Left ventricle myocardium inferior (tissue), 1 donor: Measurements from ENCODE around the gene DOCK4. TPM values are rescaled to one million over a fixed set of nuclear protein-coding genes. Genes with fewer than 3 reads are reported as not detected.

Experiments used
- DNase-seq: peaks from one replicate; pipeline ENCODE4 v3.0.0-alpha.2; 2020
- H3K27ac ChIP-seq: fragments of 200-600 bp; replicated peaks from 2 replicates; pipeline ENCODE4 v1.8.0; 2021
- H3K27me3 ChIP-seq: fragments of 200-600 bp; 2 replicates; pipeline ENCODE4 v1.8.0; 2021; ENCODE audit warnings: low read depth
- H3K36me3 ChIP-seq: fragments of 200-600 bp; 2 replicates; pipeline ENCODE4 v1.8.0; 2021
- H3K4me1 ChIP-seq: fragments of 200-600 bp; 2 replicates; pipeline ENCODE4 v1.8.0; 2021
- H3K4me3 ChIP-seq: fragments of 200-600 bp; 2 replicates; pipeline ENCODE4 v1.8.0; 2021; ENCODE audit warnings: mild to moderate bottlenecking, moderate library complexity
- H3K9me3 ChIP-seq: fragments of 200-600 bp; replicated peaks from 2 replicates; pipeline ENCODE4 v1.8.0; 2021
- intact Hi-C: fragments of 100-400 bp; cut with micrococcal nuclease; formaldehyde crosslinking; loops from one replicate; pipeline ENCODE4 v1.11.0; 2022
- total RNA-seq: library from RNA; stranded (reverse); fragmentation: NEBNext Ultra II Directional; extraction: Animal tissue kit (Norgen Biotek cat#: 25700); gene quantifications from one replicate; pipeline ENCODE4 v1.2.1, GENCODE V29; 2021
- TF ChIP-seq, protein P1 (sequence below): fragments of 200-600 bp; IDR thresholded peaks from 2 replicates; pipeline ENCODE4 v1.8.0; 2021; ENCODE audit warnings: antibody characterized with exemption, mild to moderate bottlenecking, borderline replicate concordance
- donor health status: DM: no; HTN: yes; CAD: no; lungs with severe emphysema.

DOCK4 gene
- total RNA-seq, 1 donor from 2014 or later: 15.2 TPM

DNA sequence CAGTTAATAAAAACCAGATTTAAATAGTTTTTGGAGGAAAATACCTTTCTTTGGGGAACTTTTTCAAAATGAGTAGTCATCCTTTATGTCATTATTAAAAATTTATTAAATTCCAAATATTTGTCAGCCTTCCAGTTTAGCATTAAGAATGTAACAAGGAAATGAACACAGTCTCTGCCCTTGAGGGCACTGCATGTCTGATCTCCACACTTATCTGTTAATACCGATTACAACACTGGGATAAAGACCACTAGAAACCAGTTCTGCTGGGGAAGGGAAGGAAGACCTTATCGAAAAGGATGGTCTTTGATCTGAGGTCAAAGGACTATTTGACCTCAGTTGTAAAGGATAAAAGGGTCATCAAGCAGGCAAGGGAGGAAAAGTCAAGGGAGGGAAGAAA is 320.0 kb downstream of the DOCK4 start:
- intact Hi-C loops: no loop called here
- no peak overlapping the region for H3K4me3 ChIP-seq
- no peaks in the 10 kb centered on the region for H3K27me3 ChIP-seq
- H3K27ac ChIP-seq: peak overlapping the region; percentile 63
- H3K36me3 ChIP-seq: peaks cover 12% of the 10 kb centered on the region
- TF ChIP-seq, protein P1, sequence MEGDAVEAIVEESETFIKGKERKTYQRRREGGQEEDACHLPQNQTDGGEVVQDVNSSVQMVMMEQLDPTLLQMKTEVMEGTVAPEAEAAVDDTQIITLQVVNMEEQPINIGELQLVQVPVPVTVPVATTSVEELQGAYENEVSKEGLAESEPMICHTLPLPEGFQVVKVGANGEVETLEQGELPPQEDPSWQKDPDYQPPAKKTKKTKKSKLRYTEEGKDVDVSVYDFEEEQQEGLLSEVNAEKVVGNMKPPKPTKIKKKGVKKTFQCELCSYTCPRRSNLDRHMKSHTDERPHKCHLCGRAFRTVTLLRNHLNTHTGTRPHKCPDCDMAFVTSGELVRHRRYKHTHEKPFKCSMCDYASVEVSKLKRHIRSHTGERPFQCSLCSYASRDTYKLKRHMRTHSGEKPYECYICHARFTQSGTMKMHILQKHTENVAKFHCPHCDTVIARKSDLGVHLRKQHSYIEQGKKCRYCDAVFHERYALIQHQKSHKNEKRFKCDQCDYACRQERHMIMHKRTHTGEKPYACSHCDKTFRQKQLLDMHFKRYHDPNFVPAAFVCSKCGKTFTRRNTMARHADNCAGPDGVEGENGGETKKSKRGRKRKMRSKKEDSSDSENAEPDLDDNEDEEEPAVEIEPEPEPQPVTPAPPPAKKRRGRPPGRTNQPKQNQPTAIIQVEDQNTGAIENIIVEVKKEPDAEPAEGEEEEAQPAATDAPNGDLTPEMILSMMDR: no peak
- H3K9me3 ChIP-seq: peaks cover under 1% of the 10 kb centered on the region
- no peak for DNase-seq
- H3K4me1 ChIP-seq: peaks cover 8% of the 10 kb centered on the region

DNA sequence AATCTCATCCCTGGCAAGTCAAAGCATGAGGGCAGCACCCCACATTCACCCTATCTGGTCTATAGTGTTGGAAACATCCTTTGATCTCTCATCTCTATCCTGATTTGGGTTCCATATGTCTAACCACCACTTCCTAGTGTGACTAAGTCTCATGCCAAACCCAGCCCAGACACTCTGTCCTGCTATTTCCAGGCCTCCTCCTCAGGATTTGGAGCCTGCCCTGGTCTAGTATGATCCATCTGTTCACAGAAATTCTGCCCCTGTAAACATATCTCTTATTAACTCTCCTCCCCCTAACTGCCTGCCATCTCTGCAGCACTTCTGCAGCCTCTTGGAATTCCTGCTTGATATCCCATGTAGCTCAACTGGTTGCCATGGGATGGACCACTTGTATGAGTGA is 323.0 kb downstream of the DOCK4 start:
- DNase-seq: no peak
- Histone ChIP-seq H3K4me3 (no peak overlapping the region), H3K27ac (no peak overlapping the region), H3K9me3 (peaks cover 8% of the 10 kb centered on the region), H3K27me3 (no peaks in the 10 kb centered on the region), H3K4me1 (peaks cover 8% of the 10 kb centered on the region), H3K36me3 (peaks cover 24% of the 10 kb centered on the region)
- intact Hi-C loops: no loop called here
- TF ChIP-seq, protein P1: no peak

DNA sequence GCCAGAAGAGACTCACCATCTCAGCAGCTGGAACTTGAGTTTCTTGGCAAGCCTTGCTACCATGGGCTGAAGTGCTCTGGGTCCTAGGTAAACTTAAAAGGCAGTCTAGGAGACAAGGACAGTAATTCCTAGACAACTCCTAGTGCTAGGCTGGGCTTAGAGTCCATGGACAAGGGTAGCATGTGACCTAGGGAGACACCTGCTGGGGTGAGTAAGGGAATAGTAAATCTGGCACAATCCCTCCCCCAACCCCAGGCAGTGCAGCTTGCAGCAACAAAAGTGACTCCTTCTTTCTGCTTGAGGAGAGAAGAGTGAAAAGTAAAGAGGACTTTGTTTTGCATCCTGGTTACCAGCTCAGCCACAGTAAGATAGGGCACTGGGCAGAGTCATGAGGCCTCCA is 327.4 kb downstream of the DOCK4 start:
- DNase-seq: no peak
- intact Hi-C loops: no loop called here
- Histone ChIP-seq H3K4me3 (no peak overlapping the region), H3K36me3 (peaks cover 12% of the 10 kb centered on the region), H3K4me1 (peaks cover 12% of the 10 kb centered on the region), H3K27me3 (no peaks in the 10 kb centered on the region), H3K27ac (no peak overlapping the region), H3K9me3 (peaks cover 8% of the 10 kb centered on the region)
- TF ChIP-seq, protein P1: no peak

DNA sequence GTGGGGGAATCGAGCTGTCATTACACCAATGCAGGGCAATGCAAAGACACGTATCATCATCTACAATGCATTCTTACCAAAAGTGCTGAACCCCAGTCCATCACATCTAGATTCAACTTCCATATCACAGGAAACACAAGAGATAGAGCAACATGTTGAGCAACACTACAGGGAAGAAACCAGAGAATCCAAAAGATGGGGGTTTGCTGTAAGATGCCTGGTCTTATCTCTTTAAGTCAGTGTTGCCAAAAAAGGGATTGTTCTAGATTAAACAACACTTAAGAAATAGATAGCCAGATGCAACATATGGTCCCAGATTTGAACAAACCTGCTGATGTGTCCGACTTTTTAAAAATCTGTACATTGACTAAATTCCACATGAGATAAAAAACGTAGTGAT is 328.3 kb downstream of the DOCK4 start:
- Histone ChIP-seq H3K27me3 (no peaks in the 10 kb centered on the region), H3K9me3 (peaks cover 8% of the 10 kb centered on the region), H3K36me3 (peaks cover 12% of the 10 kb centered on the region), H3K4me3 (no peak overlapping the region), H3K4me1 (peaks cover 21% of the 10 kb centered on the region), H3K27ac (no peak overlapping the region)
- DNase-seq: no peak
- TF ChIP-seq, protein P1: no peak
- intact Hi-C loops: no loop called here

DNA sequence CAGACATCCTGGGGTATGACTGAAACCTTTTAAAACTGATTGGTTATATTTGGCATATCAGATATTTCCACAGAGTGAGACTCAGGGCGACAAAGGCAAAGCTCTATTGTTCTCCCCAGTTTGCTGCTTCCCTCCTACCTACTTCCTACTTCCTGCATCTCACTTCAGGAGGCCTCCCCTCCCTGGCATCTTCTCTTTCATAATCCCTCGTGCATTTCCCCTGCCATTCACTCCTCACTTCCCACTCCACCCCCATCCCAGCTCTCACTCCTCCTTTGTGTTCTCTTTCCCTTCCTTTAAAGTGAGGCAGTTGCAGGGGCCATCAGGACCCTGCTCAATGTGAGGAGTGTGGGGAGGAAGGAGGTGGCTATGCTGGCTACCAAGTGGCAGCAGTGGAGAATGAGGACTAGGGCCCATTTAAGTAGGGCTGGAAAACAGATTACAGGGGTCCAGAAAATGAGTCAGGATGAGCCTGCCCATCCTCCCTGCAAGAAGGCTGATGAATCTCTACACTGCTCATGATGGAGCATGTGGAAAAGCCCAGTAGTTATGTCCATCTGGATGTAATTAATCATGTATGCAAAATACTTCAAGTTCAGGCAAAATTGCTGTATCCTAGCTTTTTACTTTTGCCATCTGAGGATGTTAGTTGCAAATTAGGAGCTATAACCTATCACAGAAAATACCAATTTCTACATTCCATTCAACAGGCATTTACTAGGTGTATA is 332.1 kb downstream of the DOCK4 start:
- TF ChIP-seq, protein P1: no peak
- Histone ChIP-seq H3K27me3 (no peaks in the 10 kb centered on the region), H3K4me3 (no peak overlapping the region), H3K4me1 (peaks cover 29% of the 10 kb centered on the region), H3K27ac (peak overlapping the region; percentile 76), H3K9me3 (no peaks in the 10 kb centered on the region), H3K36me3 (peaks cover 7% of the 10 kb centered on the region)
- DNase-seq: no peak
- intact Hi-C loops: no loop called here
